Heart left ventricle (tissue), 13 donors: ENCODE results near the gene LAMC3.

ENCODE experiments used
- CTCF ChIP-seq, 12 donors: fragments of 200-600 bp; sonication (generic) in 4 of 12; IDR thresholded peaks; one replicate each; pipeline versions ENCODE4 v1.5.0 to v1.8.0; 2018 to 2022; ENCODE audit warnings: antibody characterized with exemption in 12 of 12, mild to moderate bottlenecking in 5 of 12
- POLR2A ChIP-seq, 2 donors: fragments of 450-650 bp; IDR thresholded peaks; one replicate each; pipeline ENCODE4 v1.6.1; 2017; ENCODE audit warnings: antibody characterized with exemption in 2 of 2, mild to moderate bottlenecking in 2 of 2, moderate library complexity in 2 of 2
- donor health status: ischemic (EF 13 %, LVEDD 7.1; RV severe dilation, severe dysfunction).
- donor health status: DM: no; HTN: yes; CAD: no.
- donor health status: DM: no; HTN: no; CAD: no.
- donor health status: ischemic (EF 25% LVEDD 6.9; RV normal size, moderate dysfunction).
- donor health status: ischemic (EF 25% LVEDD 5.7; RV mildly dilated, moderate dysfunction).
- donor health status: ischemic (EF 35%, LVEDD 5.7; RV mildly dilated, moderate dysfunction).
- donor health status: nonischemic (EF 11% LVEDD 7.7; RV severe dilation, severe dysfunction).
- donor health status: DM: yes; HTN: yes; CAD: no.
- donor health status: PGD.
- donor health status: ischemic (EF 29% LVEDD 5.4; RV normal size, mild dysfunction).
- donor health status: nonischemic (EF 23%, LVEDD 6.1; RV moderate dilation, normal function).

DNA sequence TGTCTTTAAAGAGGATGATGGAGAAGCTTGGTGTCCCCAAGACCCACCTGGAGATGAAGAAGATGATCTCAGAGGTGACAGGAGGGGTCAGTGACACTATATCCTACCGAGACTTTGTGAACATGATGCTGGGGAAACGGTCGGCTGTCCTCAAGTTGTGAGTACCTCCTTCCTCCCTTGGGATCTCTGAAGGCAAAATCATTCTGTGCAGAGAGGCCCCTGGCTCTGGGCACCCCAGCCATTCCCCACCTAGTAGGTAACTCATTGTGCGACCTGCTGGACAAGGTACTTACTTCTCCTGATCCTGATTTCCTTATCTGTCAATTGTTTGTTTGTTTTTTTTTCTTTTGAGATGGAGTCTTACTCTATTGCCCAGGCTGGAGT is 108.8 kb downstream of the LAMC3 start:
- TF ChIP-seq CTCF (IDR thresholded peaks at IDR 0.05) (no peak), POLR2A (IDR thresholded peaks at IDR 0.05) (no peak)
